Endothelial cell of umbilical vein (primary cell): ENCODE measurements around the gene DNAAF5.

Experiments
- CTCF ChIP-seq, 2 donors: IDR thresholded peaks; 1 replicate in 1 of 2; 2 replicates in 1 of 2; pipeline ENCODE4 v1.5.1; 2011; ENCODE audit warnings: low read length in 2 of 2, mild to moderate bottlenecking in 2 of 2, moderate library complexity in 2 of 2, control low read depth in 1 of 2, inconsistent platforms in 1 of 2, low read depth in 1 of 2; ENCODE audit not compliant: insufficient read depth in 1 of 2; ENCODE audit errors: extremely low read depth in 1 of 2
- EZH2 ChIP-seq: IDR thresholded peaks from 2 replicates; pipeline ENCODE4 v1.6.1; 2012; ENCODE audit warnings: borderline replicate concordance, low read depth, mild to moderate bottlenecking, moderate library complexity, low read length, inconsistent platforms; ENCODE audit not compliant: severe bottlenecking
- FOS ChIP-seq: IDR thresholded peaks from 2 replicates; pipeline ENCODE4 v1.6.1; 2011; ENCODE audit warnings: mild to moderate bottlenecking, low read length, moderate library complexity, borderline replicate concordance; ENCODE audit not compliant: insufficient read depth
- GATA2 ChIP-seq: IDR thresholded peaks from 2 replicates; pipeline ENCODE4 v1.7.0; 2011; ENCODE audit warnings: low read depth, mild to moderate bottlenecking, moderate library complexity, mixed read lengths, low read length; ENCODE audit not compliant: insufficient read length, insufficient read depth
- JUN ChIP-seq: IDR thresholded peaks from 2 replicates; pipeline ENCODE4 v1.6.1; 2011; ENCODE audit warnings: borderline replicate concordance, low read depth; ENCODE audit not compliant: insufficient read length, insufficient read depth
- MAX ChIP-seq: IDR thresholded peaks from 2 replicates; pipeline ENCODE4 v1.6.1; 2011; ENCODE audit not compliant: insufficient read depth, insufficient read length
- MYC ChIP-seq: IDR thresholded peaks from one replicate; pipeline ENCODE4 v1.6.1; 2011; ENCODE audit warnings: mild to moderate bottlenecking, low read depth, low read length
- POLR2A ChIP-seq: IDR thresholded peaks from 2 replicates; pipeline ENCODE4 v1.6.1; 2012; ENCODE audit warnings: low read depth, mild to moderate bottlenecking, control low read depth, low read length
- POLR2AphosphoS5 ChIP-seq: IDR thresholded peaks from 2 replicates; pipeline ENCODE4 v1.6.1; 2012; ENCODE audit warnings: low read depth, mild to moderate bottlenecking, control low read depth, low read length, moderate library complexity; ENCODE audit not compliant: insufficient read depth

- TF ChIP-seq CTCF (IDR thresholded peaks at IDR 0.05; ENCODE audit: extremely low read depth in 1 of 2, insufficient read depth in 1 of 2, low read depth in 1 of 2, low read length in 2 of 2) (no peak), EZH2 (no peak), MYC (no peak), POLR2A (no peak), MAX (no peak), POLR2AphosphoS5 (no peak), GATA2 (no peak), JUN (no peak), FOS (no peak)
These were observed 44.9 kb downstream of the DNAAF5 start for GRCh38 chr7:771234-772004.
